Measurements from ENCODE around the gene NECAB2.
A peak's percentile ranks its signal among the peaks of the same experiment; 100 is the strongest.

Gene NECAB2

GRCh38 chr16:83983491-83983890, 15.4 kb downstream of the NECAB2 start:
- FAIRE-seq (no peak), DNase-seq (ENCODE audit: low spot score) (no peak)

- DNase-seq (ENCODE audit: low spot score) (no peak), FAIRE-seq (no peak)
Measured at GRCh38 chr16:83989300-83989699, 21.3 kb downstream of the NECAB2 start.

- FAIRE-seq = no peak
- no peak for DNase-seq (ENCODE audit: low spot score)
Measured at GRCh38 chr16:83990492-83990891, 22.4 kb downstream of the NECAB2 start.

GRCh38 chr16:83992624-83993023, 24.6 kb downstream of the NECAB2 start:
- FAIRE-seq = no peak
- DNase-seq (ENCODE audit: low spot score) = peak; percentile 9

- DNase-seq (ENCODE audit: low spot score) (peak; percentile 37), FAIRE-seq (no peak)
Measured at GRCh38 chr16:83994087-83994486, 26.0 kb downstream of the NECAB2 start.

GRCh38 chr16:83994703-83995102, 26.7 kb downstream of the NECAB2 start:
- DNase-seq (ENCODE audit: low spot score) (no peak), FAIRE-seq (no peak)

- DNase-seq (ENCODE audit: low spot score) (no peak), FAIRE-seq (no peak)
Measured at GRCh38 chr16:83995754-83996153, 27.7 kb downstream of the NECAB2 start.

GRCh38 chr16:83996481-83997252, 28.6 kb downstream of the NECAB2 start:
- DNase-seq (ENCODE audit: low spot score) (no peak), FAIRE-seq (no peak)

- DNase-seq (ENCODE audit: low spot score) (no peak), FAIRE-seq (no peak)
Measured at GRCh38 chr16:83998091-83998490, 30.0 kb downstream of the NECAB2 start.

GRCh38 chr16:84000989-84001642, 33.1 kb downstream of the NECAB2 start:
- FAIRE-seq = no peak
- DNase-seq (ENCODE audit: low spot score) = no peak

GRCh38 chr16:84001726-84002125, 33.7 kb downstream of the NECAB2 start:
- no peak for DNase-seq (ENCODE audit: low spot score)
- FAIRE-seq = no peak

- FAIRE-seq (no peak), DNase-seq (ENCODE audit: low spot score) (no peak)
Measured at GRCh38 chr16:84003038-84003437, 35.0 kb downstream of the NECAB2 start.

- no peak for DNase-seq (ENCODE audit: low spot score)
- FAIRE-seq = no peak
Measured at GRCh38 chr16:84004442-84004841, 36.4 kb downstream of the NECAB2 start.

- DNase-seq (ENCODE audit: low spot score) (no peak), FAIRE-seq (no peak)
Measured at GRCh38 chr16:84005391-84005790, 37.3 kb downstream of the NECAB2 start.

- no peak for DNase-seq (ENCODE audit: low spot score)
- no peak for FAIRE-seq
Measured at GRCh38 chr16:84007520-84007919, 39.5 kb downstream of the NECAB2 start.

- FAIRE-seq = no peak
- DNase-seq (ENCODE audit: low spot score) = no peak
Measured at GRCh38 chr16:84007965-84008364, 39.9 kb downstream of the NECAB2 start.

- no peak for DNase-seq (ENCODE audit: low spot score)
- no peak for FAIRE-seq
Measured at GRCh38 chr16:84009282-84009681, 41.2 kb downstream of the NECAB2 start.

- FAIRE-seq (no peak), DNase-seq (ENCODE audit: low spot score) (peak; percentile 63)
Measured at GRCh38 chr16:84013787-84014569, 45.9 kb downstream of the NECAB2 start.

- DNase-seq (ENCODE audit: low spot score) = no peak
- FAIRE-seq = no peak
Measured at GRCh38 chr16:84014570-84015327, 46.7 kb downstream of the NECAB2 start.

- DNase-seq (ENCODE audit: low spot score) = no peak
- FAIRE-seq = no peak
Measured at GRCh38 chr16:84015399-84015798, 47.4 kb downstream of the NECAB2 start.

GRCh38 chr16:84016477-84016876, 48.4 kb downstream of the NECAB2 start:
- no peak for FAIRE-seq
- DNase-seq (ENCODE audit: low spot score) = no peak

Data from RCC 7860 (cell line).